ENCODE data around the gene CYLD. TPM values are rescaled to one million over a fixed set of nuclear protein-coding genes. Genes with fewer than 3 reads are reported as not detected.

Gene CYLD
- total and polyA plus RNA-seq, 8 donors, result 7.0 to 82.1 (median 13.5) TPM

GRCh38 chr16:50765861-50766260 lies 24.0 kb downstream of the CYLD start:
- Histone ChIP-seq H3K4me3 (no peak overlapping the region), H3K27me3 (no peaks in the 10 kb centered on the region), H3K27ac (no peak overlapping the region), H3K36me3 (peaks cover 0 to 47% (median 32%) of the 10 kb centered on the region in 4 donors), H3K4me1 (peaks cover 0 to 15% (median 3%) of the 10 kb centered on the region in 4 donors), H3K9me3 (peaks cover 0 to 13% (median 10%) of the 10 kb centered on the region in 4 donors)
- no peak for DNase-seq
- WGBS, 5 donors, result 87 to 100% (median 91%) methylated on average over 1 of the region's 1 CpG
- no peak for TF ChIP-seq POLR2A (IDR thresholded peaks at IDR 0.05)
- no peak for TF ChIP-seq EP300 (IDR thresholded peaks at IDR 0.05)
- TF ChIP-seq, protein P1, sequence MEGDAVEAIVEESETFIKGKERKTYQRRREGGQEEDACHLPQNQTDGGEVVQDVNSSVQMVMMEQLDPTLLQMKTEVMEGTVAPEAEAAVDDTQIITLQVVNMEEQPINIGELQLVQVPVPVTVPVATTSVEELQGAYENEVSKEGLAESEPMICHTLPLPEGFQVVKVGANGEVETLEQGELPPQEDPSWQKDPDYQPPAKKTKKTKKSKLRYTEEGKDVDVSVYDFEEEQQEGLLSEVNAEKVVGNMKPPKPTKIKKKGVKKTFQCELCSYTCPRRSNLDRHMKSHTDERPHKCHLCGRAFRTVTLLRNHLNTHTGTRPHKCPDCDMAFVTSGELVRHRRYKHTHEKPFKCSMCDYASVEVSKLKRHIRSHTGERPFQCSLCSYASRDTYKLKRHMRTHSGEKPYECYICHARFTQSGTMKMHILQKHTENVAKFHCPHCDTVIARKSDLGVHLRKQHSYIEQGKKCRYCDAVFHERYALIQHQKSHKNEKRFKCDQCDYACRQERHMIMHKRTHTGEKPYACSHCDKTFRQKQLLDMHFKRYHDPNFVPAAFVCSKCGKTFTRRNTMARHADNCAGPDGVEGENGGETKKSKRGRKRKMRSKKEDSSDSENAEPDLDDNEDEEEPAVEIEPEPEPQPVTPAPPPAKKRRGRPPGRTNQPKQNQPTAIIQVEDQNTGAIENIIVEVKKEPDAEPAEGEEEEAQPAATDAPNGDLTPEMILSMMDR (IDR thresholded peaks at IDR 0.05), result no peak
- no peak for TF ChIP-seq POLR2AphosphoS5 (IDR thresholded peaks at IDR 0.05)
- intact Hi-C loops (cut with DNase I; ENCODE audit: low total_unique reads), result no loop called here

DNA sequence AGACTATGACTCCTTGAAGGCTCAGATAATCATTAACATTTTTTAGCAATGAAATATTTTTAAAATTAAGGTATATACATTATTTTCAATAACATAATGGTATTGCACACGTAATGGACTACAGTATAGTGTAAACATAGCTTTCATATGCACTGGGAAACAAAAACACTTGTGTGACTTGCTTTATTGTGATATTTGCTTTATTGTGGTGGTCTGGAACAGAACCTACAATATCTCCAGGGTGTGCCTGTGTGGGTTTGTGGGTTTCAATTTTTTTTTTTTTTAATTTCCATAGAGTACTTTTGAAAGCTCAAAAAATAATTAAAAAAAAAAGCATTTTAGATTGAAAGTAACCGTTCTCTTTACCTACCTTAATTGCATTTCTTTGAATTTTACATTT lies 25.3 kb downstream of the CYLD start:
- no peaks in the 10 kb centered on the region for H3K27me3 ChIP-seq
- TF ChIP-seq POLR2A (IDR thresholded peaks at IDR 0.05), result no peak
- TF ChIP-seq, protein P1 (IDR thresholded peaks at IDR 0.05), result no peak
- TF ChIP-seq POLR2AphosphoS5 (IDR thresholded peaks at IDR 0.05), result no peak
- TF ChIP-seq EP300 (IDR thresholded peaks at IDR 0.05), result no peak
- peaks cover 0 to 47% (median 34%) of the 10 kb centered on the region in 4 donors for H3K36me3 ChIP-seq
- H3K4me3 ChIP-seq, result no peak overlapping the region
- intact Hi-C loops (cut with DNase I; ENCODE audit: low total_unique reads), result no loop called here
- H3K27ac ChIP-seq, result no peak overlapping the region
- H3K4me1 ChIP-seq, result peaks cover 0 to 14% (median 2%) of the 10 kb centered on the region in 4 donors
- 92 to 97% (median 93%) methylated on average over 2 of the region's 2 CpGs for WGBS, 5 donors
- DNase-seq, result no peak
- H3K9me3 ChIP-seq, result peaks cover 0 to 13% (median 10%) of the 10 kb centered on the region in 4 donors

- TF ChIP-seq, protein P1 (IDR thresholded peaks at IDR 0.05), result no peak
- TF ChIP-seq POLR2A (IDR thresholded peaks at IDR 0.05), result no peak
- TF ChIP-seq POLR2AphosphoS5 (IDR thresholded peaks at IDR 0.05), result no peak
- intact Hi-C loops (cut with DNase I; ENCODE audit: low total_unique reads), result no loop called here
- Histone ChIP-seq H3K27ac (no peak overlapping the region), H3K4me3 (no peak overlapping the region), H3K9me3 (peaks cover 0 to 3% (median 2%) of the 10 kb centered on the region in 4 donors), H3K27me3 (no peaks in the 10 kb centered on the region), H3K36me3 (peaks cover 0 to 28% (median 16%) of the 10 kb centered on the region in 4 donors), H3K4me1 (no peaks in the 10 kb centered on the region)
- no peak for DNase-seq
- WGBS, 5 donors, result 94 to 98% (median 97%) methylated on average over 3 of the region's 3 CpGs
Measured at GRCh38 chr16:50771366-50771765, 29.5 kb downstream of the CYLD start.

GRCh38 chr16:50774405-50774804 lies 32.5 kb downstream of the CYLD start:
- 94 to 97% (median 95%) methylated on average over 5 of the region's 5 CpGs for whole genome bisulfite sequencing, 5 donors
- Histone ChIP-seq H3K4me1 (no peaks in the 10 kb centered on the region), H3K4me3 (no peak overlapping the region), H3K36me3 (peaks cover under 1 to 30% (median 24%) of the 10 kb centered on the region in 4 donors), H3K9me3 (no peaks in the 10 kb centered on the region), H3K27ac (no peak overlapping the region), H3K27me3 (no peaks in the 10 kb centered on the region)
- TF ChIP-seq POLR2AphosphoS5 (IDR thresholded peaks at IDR 0.05), result no peak
- TF ChIP-seq, protein P1 (IDR thresholded peaks at IDR 0.05), result no peak
- no peak for TF ChIP-seq EP300 (IDR thresholded peaks at IDR 0.05)
- TF ChIP-seq POLR2A (IDR thresholded peaks at IDR 0.05), result no peak
- no peak for DNase-seq
- intact Hi-C loops (cut with DNase I; ENCODE audit: low total_unique reads), result no loop called here
